NCI-H146 (cell line): ENCODE measurements around the gene GRIN2A.

Experiments
- DNase-seq: peaks from one replicate; lab custom pipeline; 2025; lab: John Stamatoyannopoulos, UW

The GRIN2A gene

GRCh38 chr16:9965079-9965478 lies 217.1 kb downstream of the GRIN2A start:
- no peak for DNase-seq

- DNase-seq, result no peak
These were observed 217.8 kb downstream of the GRIN2A start for GRCh38 chr16:9964426-9964825.

GRCh38 chr16:9957433-9957832 lies 224.8 kb downstream of the GRIN2A start:
- no peak for DNase-seq

- DNase-seq, result no peak
These were observed 225.2 kb downstream of the GRIN2A start for GRCh38 chr16:9957002-9957401.

- no peak for DNase-seq
These were observed 226.6 kb downstream of the GRIN2A start for GRCh38 chr16:9955677-9956076.

GRCh38 chr16:9953908-9954570 lies 228.2 kb downstream of the GRIN2A start:
- DNase-seq, result no peak

GRCh38 chr16:9950658-9951057 lies 231.6 kb downstream of the GRIN2A start:
- no peak for DNase-seq

GRCh38 chr16:9949396-9949795 lies 232.8 kb downstream of the GRIN2A start:
- DNase-seq, result no peak

GRCh38 chr16:9948933-9949332 lies 233.3 kb downstream of the GRIN2A start:
- no peak for DNase-seq

- no peak for DNase-seq
These were observed 236.1 kb downstream of the GRIN2A start for GRCh38 chr16:9946022-9946720.

GRCh38 chr16:9943121-9943520 lies 239.1 kb downstream of the GRIN2A start:
- no peak for DNase-seq

- DNase-seq, result no peak
These were observed 241.0 kb downstream of the GRIN2A start for GRCh38 chr16:9941245-9941644.

GRCh38 chr16:9934723-9935508 lies 247.3 kb downstream of the GRIN2A start:
- DNase-seq, result no peak

- DNase-seq, result no peak
These were observed 249.1 kb downstream of the GRIN2A start for GRCh38 chr16:9932919-9933653.

GRCh38 chr16:9932000-9932399 lies 250.2 kb downstream of the GRIN2A start:
- DNase-seq, result no peak

- no peak for DNase-seq
These were observed 252.4 kb downstream of the GRIN2A start for GRCh38 chr16:9929836-9930235.

GRCh38 chr16:9929313-9929712 lies 252.9 kb downstream of the GRIN2A start:
- no peak for DNase-seq

GRCh38 chr16:9922441-9922840 lies 259.8 kb downstream of the GRIN2A start:
- no peak for DNase-seq

- DNase-seq, result no peak
These were observed 260.2 kb downstream of the GRIN2A start for GRCh38 chr16:9921997-9922396.

- DNase-seq, result no peak
These were observed 262.8 kb downstream of the GRIN2A start for GRCh38 chr16:9919460-9919859.

GRCh38 chr16:9917691-9918090 lies 264.5 kb downstream of the GRIN2A start:
- DNase-seq, result no peak

- no peak for DNase-seq
These were observed 268.5 kb downstream of the GRIN2A start for GRCh38 chr16:9913604-9914326.
